ENCODE measurements around the gene FANCM.

- TF ChIP-seq POLR2AphosphoS5 (IDR thresholded peaks at IDR 0.05; ENCODE audit: borderline replicate concordance, low read depth, low read length) (no peak), EZH2 (IDR thresholded peaks at IDR 0.05) (no peak), FOXP2 (optimal IDR thresholded peaks at IDR 0.05; ENCODE audit: control extremely low read depth, extremely low read length, insufficient read depth) (no peak)
These were observed 17.1 kb upstream of the FANCM start for GRCh38 chr14:45118594-45118993.

All from SK-N-MC (cell line).